ENCODE data around the gene CCDC82. TPM values are rescaled to one million over a fixed set of nuclear protein-coding genes. Genes with fewer than 3 reads are reported as not detected.

CCDC82 gene
- total RNA-seq, 1 experiment from 2014 or later, result 19.9 TPM

DNA sequence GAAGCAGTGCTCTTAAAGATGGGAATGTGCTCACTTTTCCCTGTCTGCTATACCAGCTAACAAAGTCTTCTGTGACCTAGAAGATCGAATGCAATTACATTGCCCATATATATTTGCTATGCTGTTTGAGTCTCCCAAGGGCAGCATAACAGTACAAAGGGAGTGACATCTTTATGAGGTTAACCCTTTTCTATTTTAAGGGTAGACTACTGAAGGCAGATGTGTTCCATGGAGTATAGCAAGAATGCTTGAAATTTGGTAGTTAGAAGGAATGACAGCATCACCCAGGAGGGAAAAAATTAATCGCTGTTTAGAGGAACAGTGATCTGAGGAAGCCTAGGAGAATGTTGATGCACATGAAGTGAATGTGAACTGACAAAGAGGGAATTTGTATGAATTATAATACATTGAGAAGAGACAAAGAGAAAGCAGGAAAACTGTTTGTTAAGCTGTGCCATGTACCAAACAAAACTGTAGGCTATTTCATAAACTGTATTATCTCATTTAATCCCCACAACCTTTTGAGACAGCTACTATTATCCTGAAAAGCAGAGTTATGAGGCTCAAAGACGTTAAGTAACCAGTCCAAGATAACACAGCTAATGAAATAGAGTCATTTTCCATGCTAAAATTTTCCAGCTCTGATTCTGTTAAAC lies 59.7 kb downstream of the CCDC82 start:
- H3K9me3 ChIP-seq (ENCODE audit: insufficient read depth, low read depth), result no peaks in the 10 kb centered on the region
- ChIA-PET POLR2A (ENCODE audit: unreplicated experiment) (no interaction called here), CTCF (interaction anchor here (1.6 kb wide), 1 partner anchor 12 kb away, joined by 4 read pairs; no protein-coding TSS in a partner anchor)
- no peaks in the 10 kb centered on the region for H3K9me2 ChIP-seq (ENCODE audit: insufficient read depth)
- H3F3A ChIP-seq (ENCODE audit: insufficient read depth, low read depth), result peaks cover 15% of the 10 kb centered on the region
- no peak overlapping the region for H3K4me3 ChIP-seq
- no peaks in the 10 kb centered on the region for H3K27me3 ChIP-seq (ENCODE audit: insufficient read depth, low read depth)
- H3K4me1 ChIP-seq (replicated peaks; ENCODE audit: insufficient read depth), result peaks cover 65% of the 10 kb centered on the region
- peaks cover 20% of the 10 kb centered on the region for H3K36me3 ChIP-seq (ENCODE audit: low read depth)
- no TSS peak for BruUV-seq (replicated peaks)
- peaks cover 100% of the 10 kb centered on the region for H3K79me2 ChIP-seq (ENCODE audit: low read depth)
- no peaks in the 10 kb centered on the region for H4K20me1 ChIP-seq (ENCODE audit: insufficient read depth)
- intact Hi-C loops (cut with micrococcal nuclease; ENCODE audit: unreplicated experiment), result loop anchor here (5.0 kb wide), 1 partner anchor 233 kb away; no protein-coding TSS in a partner anchor
- peak overlapping the region; percentile 86 for H3K27ac ChIP-seq
- H3K4me2 ChIP-seq, result peak overlapping the region; percentile 24
- no peak for TF ChIP-seq EZH2 (IDR thresholded peaks at IDR 0.05; ENCODE audit: low read depth)
- TF ChIP-seq, protein P1, sequence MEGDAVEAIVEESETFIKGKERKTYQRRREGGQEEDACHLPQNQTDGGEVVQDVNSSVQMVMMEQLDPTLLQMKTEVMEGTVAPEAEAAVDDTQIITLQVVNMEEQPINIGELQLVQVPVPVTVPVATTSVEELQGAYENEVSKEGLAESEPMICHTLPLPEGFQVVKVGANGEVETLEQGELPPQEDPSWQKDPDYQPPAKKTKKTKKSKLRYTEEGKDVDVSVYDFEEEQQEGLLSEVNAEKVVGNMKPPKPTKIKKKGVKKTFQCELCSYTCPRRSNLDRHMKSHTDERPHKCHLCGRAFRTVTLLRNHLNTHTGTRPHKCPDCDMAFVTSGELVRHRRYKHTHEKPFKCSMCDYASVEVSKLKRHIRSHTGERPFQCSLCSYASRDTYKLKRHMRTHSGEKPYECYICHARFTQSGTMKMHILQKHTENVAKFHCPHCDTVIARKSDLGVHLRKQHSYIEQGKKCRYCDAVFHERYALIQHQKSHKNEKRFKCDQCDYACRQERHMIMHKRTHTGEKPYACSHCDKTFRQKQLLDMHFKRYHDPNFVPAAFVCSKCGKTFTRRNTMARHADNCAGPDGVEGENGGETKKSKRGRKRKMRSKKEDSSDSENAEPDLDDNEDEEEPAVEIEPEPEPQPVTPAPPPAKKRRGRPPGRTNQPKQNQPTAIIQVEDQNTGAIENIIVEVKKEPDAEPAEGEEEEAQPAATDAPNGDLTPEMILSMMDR (conservative IDR thresholded peaks at IDR 0.05), result no peak
- H2AFZ ChIP-seq, result no peak overlapping the region
- no peak for DNase-seq

DNA sequence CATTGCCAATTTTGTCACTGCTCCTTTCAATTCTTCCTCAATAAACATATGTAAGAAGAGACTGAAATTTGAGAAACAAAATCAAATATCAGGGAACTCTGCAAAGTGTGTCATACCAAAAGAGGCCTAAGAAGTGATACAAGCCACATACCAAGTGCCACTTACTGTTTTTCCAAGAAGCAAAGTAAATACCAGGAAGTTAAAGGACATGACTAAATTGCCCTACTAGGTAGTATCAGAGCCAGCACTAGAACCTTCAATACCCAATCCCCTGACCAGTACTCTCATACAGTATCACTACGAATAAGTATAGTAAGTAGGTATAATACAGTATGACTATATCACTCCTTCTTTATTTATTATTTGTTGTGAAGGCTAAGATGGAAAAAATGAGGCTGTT lies 60.3 kb downstream of the CCDC82 start:
- Histone ChIP-seq H3K27me3 (ENCODE audit: insufficient read depth, low read depth) (no peaks in the 10 kb centered on the region), H3K9me2 (ENCODE audit: insufficient read depth) (no peaks in the 10 kb centered on the region), H3K9me3 (ENCODE audit: insufficient read depth, low read depth) (no peaks in the 10 kb centered on the region), H3K79me2 (ENCODE audit: low read depth) (peaks cover 98% of the 10 kb centered on the region), H3F3A (ENCODE audit: insufficient read depth, low read depth) (peaks cover 18% of the 10 kb centered on the region), H3K27ac (peak overlapping the region; percentile 86), H3K4me1 (replicated peaks; ENCODE audit: insufficient read depth) (peaks cover 71% of the 10 kb centered on the region), H3K4me3 (no peak overlapping the region), H3K4me2 (peak overlapping the region; percentile 24), H3K36me3 (ENCODE audit: low read depth) (peaks cover 20% of the 10 kb centered on the region), H2AFZ (no peak overlapping the region), H4K20me1 (ENCODE audit: insufficient read depth) (no peaks in the 10 kb centered on the region)
- no peak for TF ChIP-seq EZH2 (IDR thresholded peaks at IDR 0.05; ENCODE audit: low read depth)
- TF ChIP-seq, protein P1 (conservative IDR thresholded peaks at IDR 0.05), result no peak
- BruUV-seq (replicated peaks), result no TSS peak
- POLR2A ChIA-PET (ENCODE audit: unreplicated experiment), result no interaction called here
- DNase-seq, result peak in 1 of 2 experiments; percentile 78
- intact Hi-C loops (cut with micrococcal nuclease; ENCODE audit: unreplicated experiment), result loop anchor here (5.0 kb wide), 1 partner anchor 232 kb away; no protein-coding TSS in a partner anchor
- CTCF ChIA-PET, result no interaction called here

DNA sequence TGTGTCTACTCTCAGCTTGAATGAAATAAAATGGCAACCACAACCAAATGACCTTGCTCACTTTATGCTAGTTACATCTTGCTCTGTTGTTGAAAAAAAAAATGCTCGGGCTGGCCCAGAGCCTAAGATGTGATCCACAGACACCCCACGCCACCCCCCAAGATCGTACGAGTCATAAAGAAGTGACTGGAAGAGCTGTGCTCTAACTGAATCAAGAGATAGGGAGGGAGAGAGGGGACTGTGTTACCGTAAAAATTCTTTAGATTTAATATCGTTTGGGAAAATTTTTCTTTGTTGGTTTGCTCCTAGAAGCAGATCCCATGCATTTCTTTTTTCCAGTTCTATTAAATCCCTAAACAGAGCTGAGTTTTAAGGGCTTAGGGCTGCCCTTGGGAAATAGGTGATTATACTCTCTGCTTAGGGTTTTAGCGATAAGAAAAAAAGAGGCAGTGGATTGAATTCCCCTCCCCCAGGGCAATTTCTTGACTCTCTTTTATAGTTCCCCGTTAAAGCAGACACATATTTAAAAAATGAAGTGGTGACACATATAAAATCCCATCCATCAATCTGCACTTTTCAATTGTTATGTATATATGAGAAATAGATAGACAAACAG lies 61.2 kb downstream of the CCDC82 start:
- no peaks in the 10 kb centered on the region for H3K9me3 ChIP-seq (ENCODE audit: insufficient read depth, low read depth)
- peaks cover 29% of the 10 kb centered on the region for H3K36me3 ChIP-seq (ENCODE audit: low read depth)
- H3K79me2 ChIP-seq (ENCODE audit: low read depth), result peaks cover 98% of the 10 kb centered on the region
- no peaks in the 10 kb centered on the region for H3K27me3 ChIP-seq (ENCODE audit: insufficient read depth, low read depth)
- 0 out of 2 replicates have a peak overlapping the region, but pooled peaks have one; percentile 24 for H3K4me2 ChIP-seq
- DNase-seq, result no peak
- TF ChIP-seq EZH2 (IDR thresholded peaks at IDR 0.05; ENCODE audit: low read depth), result no peak
- TF ChIP-seq, protein P1 (conservative IDR thresholded peaks at IDR 0.05), result no peak
- peak overlapping the region; percentile 86; the same call in 1 of the 2 replicates for H3K27ac ChIP-seq
- no peaks in the 10 kb centered on the region for H4K20me1 ChIP-seq (ENCODE audit: insufficient read depth)
- no TSS peak for BruUV-seq (replicated peaks)
- POLR2A ChIA-PET (ENCODE audit: unreplicated experiment), result interaction anchor here (0.6 kb wide), 1 partner anchor 15 kb away, joined by 12 read pairs; no protein-coding TSS in a partner anchor
- no peak overlapping the region for H3K4me3 ChIP-seq
- intact Hi-C loops (cut with micrococcal nuclease; ENCODE audit: unreplicated experiment), result loop anchor here (5.0 kb wide), 1 partner anchor 231 kb away; no protein-coding TSS in a partner anchor
- H3K9me2 ChIP-seq (ENCODE audit: insufficient read depth), result no peaks in the 10 kb centered on the region
- H3F3A ChIP-seq (ENCODE audit: insufficient read depth, low read depth), result peaks cover 23% of the 10 kb centered on the region
- CTCF ChIA-PET, result interaction anchor here (1.2 kb wide), 1 partner anchor 260 kb away, joined by 20 read pairs; no protein-coding TSS in a partner anchor
- peaks cover 73% of the 10 kb centered on the region for H3K4me1 ChIP-seq (replicated peaks; ENCODE audit: insufficient read depth)
- no peak overlapping the region for H2AFZ ChIP-seq
